Nephron (organoid): ENCODE results near the gene MTRR.

Source experiments
- H3K27ac Mint-ChIP-seq, 3 experiments: 2 replicates each; pipeline ENCODE4 v1.8.0; 2020; ENCODE audit warnings: mixed read lengths in 3 of 3, mild to moderate bottlenecking in 2 of 3, moderate library complexity in 1 of 3
- H3K27me3 Mint-ChIP-seq: 2 replicates; pipeline ENCODE4 v1.8.0; 2021; ENCODE audit warnings: low read depth, mild to moderate bottlenecking, moderate library complexity, mixed read lengths
- H3K36me3 Mint-ChIP-seq: 2 replicates; pipeline ENCODE4 v1.8.0; 2020; ENCODE audit warnings: low read depth, mixed read lengths
- H3K4me1 Mint-ChIP-seq: 2 replicates; pipeline ENCODE4 v1.8.0; 2020; ENCODE audit warnings: mixed read lengths
- H3K4me3 Mint-ChIP-seq, 3 experiments: 2 replicates each; pipeline ENCODE4 v1.8.0; 2020; ENCODE audit warnings: mild to moderate bottlenecking in 3 of 3, mixed read lengths in 3 of 3, moderate library complexity in 2 of 3
- H3K9me3 Mint-ChIP-seq: 2 replicates; pipeline ENCODE4 v1.8.0; 2020; ENCODE audit warnings: mixed read lengths
- TF ChIP-seq, protein P1 (sequence below), 3 experiments: fragments of 200-600 bp; sonication (generic); IDR thresholded peaks; one replicate each; pipeline ENCODE4 v1.5.0; 2021; ENCODE audit warnings: antibody characterized with exemption in 3 of 3; ENCODE audit not compliant: unreplicated experiment in 3 of 3

The MTRR gene

DNA sequence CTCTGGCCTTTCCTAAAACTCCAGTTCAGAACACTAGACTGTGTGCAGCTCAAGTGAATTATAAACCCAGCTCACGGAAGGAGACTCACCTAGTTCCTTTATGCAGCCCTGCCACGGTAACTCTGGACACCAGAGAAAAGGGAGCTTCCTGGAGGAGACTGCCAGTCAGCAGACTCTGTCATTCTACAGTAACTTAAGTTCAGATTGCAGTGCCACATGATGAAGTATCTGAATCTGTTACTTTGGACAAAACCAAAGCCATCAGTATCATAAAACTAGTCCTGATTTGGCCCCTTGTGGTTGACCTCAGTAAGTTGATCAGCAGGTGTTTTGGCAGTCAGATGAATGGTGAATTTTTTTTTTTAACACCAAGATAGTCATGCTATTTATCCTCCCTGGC is 2.7 kb downstream of the MTRR start:
- Mint-ChIP-seq H3K4me3 (peak overlapping the region; percentile 30 to 74 (median 60)), H3K27me3 (no peaks in the 10 kb centered on the region), H3K9me3 (no peaks in the 10 kb centered on the region), H3K4me1 (peaks cover 21% of the 10 kb centered on the region), H3K36me3 (peaks cover 20% of the 10 kb centered on the region), H3K27ac (peak overlapping the region in 1 of 3 experiments; percentile 10)
- TF ChIP-seq, protein P1, sequence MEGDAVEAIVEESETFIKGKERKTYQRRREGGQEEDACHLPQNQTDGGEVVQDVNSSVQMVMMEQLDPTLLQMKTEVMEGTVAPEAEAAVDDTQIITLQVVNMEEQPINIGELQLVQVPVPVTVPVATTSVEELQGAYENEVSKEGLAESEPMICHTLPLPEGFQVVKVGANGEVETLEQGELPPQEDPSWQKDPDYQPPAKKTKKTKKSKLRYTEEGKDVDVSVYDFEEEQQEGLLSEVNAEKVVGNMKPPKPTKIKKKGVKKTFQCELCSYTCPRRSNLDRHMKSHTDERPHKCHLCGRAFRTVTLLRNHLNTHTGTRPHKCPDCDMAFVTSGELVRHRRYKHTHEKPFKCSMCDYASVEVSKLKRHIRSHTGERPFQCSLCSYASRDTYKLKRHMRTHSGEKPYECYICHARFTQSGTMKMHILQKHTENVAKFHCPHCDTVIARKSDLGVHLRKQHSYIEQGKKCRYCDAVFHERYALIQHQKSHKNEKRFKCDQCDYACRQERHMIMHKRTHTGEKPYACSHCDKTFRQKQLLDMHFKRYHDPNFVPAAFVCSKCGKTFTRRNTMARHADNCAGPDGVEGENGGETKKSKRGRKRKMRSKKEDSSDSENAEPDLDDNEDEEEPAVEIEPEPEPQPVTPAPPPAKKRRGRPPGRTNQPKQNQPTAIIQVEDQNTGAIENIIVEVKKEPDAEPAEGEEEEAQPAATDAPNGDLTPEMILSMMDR (IDR thresholded peaks at IDR 0.05; ENCODE audit: unreplicated experiment in 3 of 3): no peak

DNA sequence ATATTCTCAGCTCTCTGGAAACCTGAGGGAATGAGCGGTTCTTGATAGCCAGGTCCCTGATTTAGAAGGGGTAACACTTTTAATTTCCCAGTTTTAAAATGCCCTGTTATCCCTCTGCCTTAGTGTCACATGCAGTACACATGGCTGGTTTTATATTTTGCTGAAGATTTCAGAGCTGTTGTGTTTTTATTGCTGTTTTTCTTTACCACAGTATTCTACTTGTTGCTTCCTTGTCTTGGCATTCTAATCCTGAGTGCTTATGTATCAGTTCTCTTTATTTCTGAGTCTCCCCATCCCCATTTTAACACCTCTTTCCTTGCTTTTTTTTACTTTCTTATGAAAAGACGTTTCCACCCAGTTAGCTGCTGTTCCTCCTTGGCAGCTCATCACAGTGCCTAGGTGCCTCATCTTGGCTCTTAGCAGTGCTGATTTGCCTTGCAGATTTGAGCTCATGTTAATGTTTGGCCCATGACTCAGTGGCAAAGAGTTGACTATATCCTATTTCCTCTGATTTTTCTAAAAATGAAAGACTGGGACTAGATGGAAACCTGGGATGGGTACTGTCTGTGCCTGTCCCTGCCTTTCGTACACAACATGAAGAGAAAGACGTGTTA is 3.7 kb downstream of the MTRR start:
- Mint-ChIP-seq H3K9me3 (no peaks in the 10 kb centered on the region), H3K36me3 (peaks cover 23% of the 10 kb centered on the region), H3K4me3 (peak overlapping the region; percentile 8 to 18 (median 11)), H3K27ac (peak overlapping the region in 1 of 3 experiments; percentile 35), H3K27me3 (no peaks in the 10 kb centered on the region), H3K4me1 (peaks cover 13% of the 10 kb centered on the region)
- TF ChIP-seq, protein P1 (IDR thresholded peaks at IDR 0.05; ENCODE audit: unreplicated experiment in 3 of 3): no peak

DNA sequence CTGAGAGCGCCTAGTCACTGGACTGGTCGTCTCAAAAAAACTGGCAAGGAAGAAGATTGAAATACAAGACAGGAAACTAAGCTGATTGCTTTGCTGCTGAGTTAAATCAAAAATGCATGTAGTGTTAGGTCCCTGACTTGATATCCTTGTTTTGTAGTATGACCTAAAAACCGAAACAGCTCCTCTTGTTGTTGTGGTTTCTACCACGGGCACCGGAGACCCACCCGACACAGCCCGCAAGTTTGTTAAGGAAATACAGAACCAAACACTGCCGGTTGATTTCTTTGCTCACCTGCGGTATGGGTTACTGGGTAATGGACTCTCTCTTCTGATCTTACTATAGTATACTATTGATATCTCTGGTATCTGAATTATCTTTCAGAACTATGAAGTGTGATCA is 4.3 kb downstream of the MTRR start:
- Mint-ChIP-seq H3K4me1 (peaks cover 13% of the 10 kb centered on the region), H3K27me3 (no peaks in the 10 kb centered on the region), H3K9me3 (no peaks in the 10 kb centered on the region), H3K36me3 (peaks cover 29% of the 10 kb centered on the region), H3K4me3 (peak overlapping the region in 1 of 3 experiments; percentile 48), H3K27ac (no peak overlapping the region)
- TF ChIP-seq, protein P1 (IDR thresholded peaks at IDR 0.05; ENCODE audit: unreplicated experiment in 3 of 3): no peak

DNA sequence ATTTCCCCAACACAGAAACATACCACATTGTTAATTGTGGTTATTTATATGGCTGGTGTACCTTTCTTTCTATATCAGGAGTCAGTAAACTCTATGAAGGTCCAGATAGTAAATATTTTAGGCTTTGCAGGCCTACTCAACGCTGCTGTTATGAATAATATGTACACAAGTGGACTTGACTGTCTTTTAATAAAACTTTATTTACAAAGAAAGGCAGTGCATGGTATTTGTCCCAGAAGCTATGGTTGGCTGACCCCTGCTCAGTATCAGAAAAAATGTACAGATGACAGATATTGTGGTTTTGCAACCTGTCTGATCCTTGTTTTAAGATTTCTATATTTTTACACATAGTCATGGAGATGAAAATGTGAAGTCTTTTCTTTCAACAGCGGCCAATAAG is 5.7 kb downstream of the MTRR start:
- Mint-ChIP-seq H3K4me1 (peaks cover 12% of the 10 kb centered on the region), H3K27me3 (no peaks in the 10 kb centered on the region), H3K9me3 (no peaks in the 10 kb centered on the region), H3K27ac (no peak overlapping the region), H3K36me3 (peaks cover 35% of the 10 kb centered on the region), H3K4me3 (no peak overlapping the region)
- TF ChIP-seq, protein P1 (IDR thresholded peaks at IDR 0.05; ENCODE audit: unreplicated experiment in 3 of 3): no peak

DNA sequence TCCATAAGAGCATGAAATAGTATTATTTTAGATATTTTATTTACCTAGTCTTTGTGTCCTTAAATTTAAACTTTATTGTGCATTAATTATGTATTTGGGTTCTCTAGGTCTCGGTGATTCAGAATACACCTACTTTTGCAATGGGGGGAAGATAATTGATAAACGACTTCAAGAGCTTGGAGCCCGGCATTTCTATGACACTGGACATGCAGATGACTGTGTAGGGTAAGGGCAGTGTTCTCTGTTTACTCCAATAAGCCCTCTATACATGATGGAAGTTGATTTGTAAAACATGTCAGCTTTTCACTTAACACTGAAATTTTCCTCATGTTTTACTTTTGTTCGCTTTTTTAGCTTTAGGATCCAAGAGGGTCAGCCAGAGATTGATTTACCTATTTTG is 6.2 kb downstream of the MTRR start:
- H3K4me1 Mint-ChIP-seq: peaks cover 7% of the 10 kb centered on the region
- no peak overlapping the region for H3K4me3 Mint-ChIP-seq
- no peaks in the 10 kb centered on the region for H3K9me3 Mint-ChIP-seq
- no peak overlapping the region for H3K27ac Mint-ChIP-seq
- H3K36me3 Mint-ChIP-seq: peaks cover 35% of the 10 kb centered on the region
- TF ChIP-seq, protein P1 (IDR thresholded peaks at IDR 0.05; ENCODE audit: unreplicated experiment in 3 of 3): no peak
- H3K27me3 Mint-ChIP-seq: no peaks in the 10 kb centered on the region

DNA sequence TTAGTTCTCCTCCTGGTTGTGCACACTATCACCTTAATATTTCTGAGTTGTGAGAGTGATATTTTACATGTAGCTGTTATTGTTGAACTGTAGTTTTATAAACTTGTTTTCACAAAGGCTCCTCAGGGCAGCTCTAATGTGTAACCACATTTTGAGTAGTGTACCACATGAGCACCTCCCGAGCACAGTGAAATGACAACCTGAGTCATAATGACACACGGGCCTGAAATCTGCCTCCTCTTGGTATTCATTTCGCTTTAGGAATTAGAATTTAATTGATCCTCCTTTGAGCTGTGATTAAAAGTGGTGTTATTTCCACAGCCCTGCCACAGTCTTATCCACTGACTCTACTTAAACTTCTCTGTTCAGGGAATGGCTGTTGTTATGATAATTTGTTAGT is 7.9 kb downstream of the MTRR start:
- no peaks in the 10 kb centered on the region for H3K9me3 Mint-ChIP-seq
- peaks cover 48% of the 10 kb centered on the region for H3K36me3 Mint-ChIP-seq
- no peaks in the 10 kb centered on the region for H3K27me3 Mint-ChIP-seq

More for the DNA sequence above, 7.9 kb downstream of the MTRR start:
- Mint-ChIP-seq H3K4me3 (no peak overlapping the region), H3K27ac (no peak overlapping the region), H3K4me1 (no peaks in the 10 kb centered on the region)
- TF ChIP-seq, protein P1 (IDR thresholded peaks at IDR 0.05; ENCODE audit: unreplicated experiment in 3 of 3): no peak
